Measurements from ENCODE around the gene CTNNB1. TPM values are rescaled to one million over a fixed set of nuclear protein-coding genes. Genes with fewer than 3 reads are reported as not detected.

CTNNB1 gene
- total and polyA plus RNA-seq, 2 of the 13 experiments (the other 11 are each of a cell fraction or from before 2014, with no cell fraction given) = 398 to 489 TPM

GRCh38 chr3:41244620-41245336 is 45.5 kb downstream of the CTNNB1 start:
- H3K27me3 ChIP-seq (ENCODE audit: control insufficient read depth in 1 of 2, insufficient read depth in 2 of 2, low read length in 2 of 2) = no peaks in the 10 kb centered on the region
- FAIRE-seq (no peak), ATAC-seq (peak; percentile 3), DNase-seq (ENCODE audit: low spot score) (no peak)
- H3K4me3 ChIP-seq (replicated peaks in 1 of 3; ENCODE audit: insufficient read depth in 1 of 3, low read depth in 2 of 3, low read length in 3 of 3) = no peak overlapping the region
- peaks cover 43% of the 10 kb centered on the region for H3K4me1 ChIP-seq (ENCODE audit: insufficient read depth, low read length)
- peaks cover 0 to 17% of the 10 kb centered on the region in 2 experiments for H3K36me3 ChIP-seq (replicated peaks in 1 of 2; ENCODE audit: control insufficient read depth in 1 of 2, insufficient read depth in 2 of 2, low read length in 2 of 2)
- no peaks in the 10 kb centered on the region for H3K9me3 ChIP-seq (ENCODE audit: low read length)
- TF ChIP-seq SSRP1 (CRISPR knock-in tag; IDR thresholded peaks at IDR 0.05) (0 out of 2 replicates have a peak, but pooled peaks have one; percentile 63), POLR2G (IDR thresholded peaks at IDR 0.05; ENCODE audit: low read depth, low read length) (peak; percentile 24; the same call in 1 of the 2 replicates), RBM22 (optimal IDR thresholded peaks at IDR 0.05; ENCODE audit: low read length) (peak; percentile 12), ZFAT (CRISPR knock-in tag; conservative IDR thresholded peaks at IDR 0.05) (no peak), HNRNPUL1 (IDR thresholded peaks at IDR 0.05; ENCODE audit: low read depth, low read length) (no peak)
- H3K27ac ChIP-seq (ENCODE audit: extremely low read length, insufficient read depth, low read length) = no peak overlapping the region
- H2AFZ ChIP-seq (ENCODE audit: low read length) = no peak overlapping the region
- no TSS peak for BruUV-seq (replicated peaks)
- intact Hi-C loops (cut with micrococcal nuclease; ENCODE audit: unreplicated experiment) (loop anchor here (10.0 kb wide), 2 partner anchors 200 to 660 kb away; no protein-coding TSS in a partner anchor), in situ Hi-C loops (cut with HindIII; ENCODE audit: extremely low pct_ligation_motif_present, low pct_unique_long_range_greater_than_20kb) (no loop called here)
- WGBS (ENCODE audit: low lambda C conversion rate) = 91% methylated on average over 5 of the region's 6 CpGs
- ChIA-PET POLR2A (interaction anchor here (0.8 kb wide), 1 partner anchor 44 kb away, joined by 3 read pairs; no protein-coding TSS in a partner anchor), CTCF (ENCODE audit: low intra/inter-chr PET ratio, low total read pairs) (no interaction called here)
- no peaks in the 10 kb centered on the region for H4K20me1 ChIP-seq (ENCODE audit: insufficient read depth, low read length)
- H3K79me2 ChIP-seq (ENCODE audit: insufficient read depth, low read length) = no peaks in the 10 kb centered on the region
- no peak overlapping the region for H3K4me2 ChIP-seq (ENCODE audit: low read depth, low read length)
- H3K9ac ChIP-seq (ENCODE audit: insufficient read depth, low read depth, low read length) = no peak overlapping the region

All from HepG2 (cell line).